HG03103 (cell line): ENCODE measurements around the gene NUP210L.
A peak's percentile ranks its signal among the peaks of the same experiment; 100 is the strongest.
"Not testable (repeated sequence)": the region's sequence is repeated elsewhere in the genome, so short reads cannot be mapped to it uniquely, and the experiment has no call there.

ENCODE experiments used
- ATAC-seq: cut with Tn5 transposase; IDR thresholded peaks from one replicate; pipeline ENCODE4 v1.9.1; 2021; ENCODE audit warnings: low read depth; ENCODE audit not compliant: unreplicated experiment

Gene NUP210L

DNA sequence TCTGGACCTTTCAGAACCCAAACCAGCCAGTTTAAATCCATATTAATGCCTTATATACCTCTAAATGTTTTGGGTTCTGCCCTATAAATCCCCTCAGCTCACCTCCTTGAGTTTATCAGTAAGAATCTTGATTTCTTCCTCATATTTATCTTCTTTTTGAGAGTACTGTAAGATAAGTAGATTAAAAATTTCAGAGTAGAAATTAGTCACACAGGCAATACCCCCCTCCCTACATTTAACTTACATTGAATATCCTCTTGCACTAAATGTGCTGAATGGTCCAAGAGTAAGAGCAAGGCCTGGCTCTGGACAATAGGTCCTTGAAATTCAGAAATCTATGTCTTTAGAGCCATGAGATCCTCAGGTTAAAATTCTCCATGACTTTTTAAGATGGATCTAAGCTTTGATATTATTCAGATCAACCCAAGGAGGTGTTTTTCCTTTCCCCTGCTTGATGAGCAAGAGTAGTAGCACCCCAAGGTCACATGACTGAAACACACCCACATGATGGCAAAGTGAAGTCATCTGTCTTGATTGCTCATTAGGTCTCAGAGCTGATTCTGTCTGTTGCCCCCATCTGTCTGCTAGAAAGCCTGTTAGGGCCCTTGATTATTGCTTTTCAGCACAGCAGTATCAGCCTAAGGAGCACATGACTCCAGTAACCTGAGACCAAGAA is 15.8 kb upstream of the NUP210L start:
- no peak for ATAC-seq

GRCh38 chr1:154167461-154167860 is 12.6 kb upstream of the NUP210L start:
- ATAC-seq = no peak

DNA sequence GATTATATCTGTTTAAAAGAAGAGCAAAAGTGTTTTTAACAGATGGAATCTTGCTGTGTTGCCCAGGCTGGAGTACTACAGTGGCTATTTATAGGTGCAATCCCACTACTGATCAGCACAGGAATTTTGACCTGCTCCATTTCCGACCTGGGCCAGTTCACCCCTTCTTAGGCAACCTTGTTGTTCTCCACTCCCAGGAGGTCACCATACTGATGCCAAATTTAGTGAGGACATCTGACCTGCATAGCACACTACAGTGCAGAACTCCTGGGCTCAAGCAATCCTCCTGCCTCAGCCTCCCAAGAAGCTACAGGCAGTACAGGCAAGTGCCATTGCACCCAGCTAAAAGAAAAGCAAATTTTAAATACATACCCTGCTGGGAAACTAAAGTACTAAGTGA is 11.3 kb upstream of the NUP210L start:
- ATAC-seq = no peak

- no peak for ATAC-seq
These were observed 4.7 kb upstream of the NUP210L start for GRCh38 chr1:154159554-154159953.

- no peak for ATAC-seq
These were observed 3.6 kb upstream of the NUP210L start for GRCh38 chr1:154158307-154159125.

DNA sequence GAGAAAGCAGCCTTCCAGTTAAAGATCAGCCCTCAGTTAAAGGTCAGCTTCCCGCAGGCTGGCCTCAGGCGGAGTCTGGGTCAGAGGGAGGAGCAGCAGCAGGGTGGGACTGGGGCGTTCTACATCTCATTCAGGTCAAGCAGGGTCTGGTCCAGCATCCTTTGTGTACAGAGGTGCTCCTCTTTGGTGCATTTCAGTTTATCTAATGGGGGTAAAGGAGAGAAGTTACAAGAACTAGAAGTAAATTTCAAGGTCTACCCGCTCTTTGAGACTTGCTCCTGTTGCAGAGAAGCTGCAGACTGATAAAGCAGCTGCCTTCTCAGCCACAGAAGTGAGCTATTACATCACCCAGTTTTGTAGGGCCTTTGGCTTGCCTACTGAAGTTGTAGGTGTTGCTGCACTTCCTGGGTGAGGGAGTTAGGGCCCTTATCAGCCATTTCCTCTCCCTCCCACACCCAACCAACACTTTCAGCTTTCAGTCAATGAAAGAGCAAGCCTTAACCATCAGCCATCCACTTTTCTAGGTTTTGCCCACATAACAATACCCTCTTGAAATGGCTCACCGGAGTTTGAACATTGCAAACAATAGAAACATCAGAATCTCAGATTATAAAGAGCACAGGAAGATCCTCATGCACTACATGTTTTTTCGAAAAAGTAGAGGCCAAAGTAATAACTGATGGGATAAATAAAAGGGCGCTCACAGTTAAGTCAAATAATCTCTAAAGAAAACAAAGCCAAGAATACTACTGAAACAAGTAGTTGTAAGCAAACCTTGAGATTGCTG is 2.8 kb upstream of the NUP210L start:
- peak; percentile 78 for ATAC-seq

- no peak for ATAC-seq
These were observed 378 bp upstream of the NUP210L start for GRCh38 chr1:154155251-154155650.

- no peak for ATAC-seq
These were observed 820 bp downstream of the NUP210L start for GRCh38 chr1:154154053-154154452.

- ATAC-seq = no peak
These were observed 3.6 kb downstream of the NUP210L start for GRCh38 chr1:154151311-154151710.

DNA sequence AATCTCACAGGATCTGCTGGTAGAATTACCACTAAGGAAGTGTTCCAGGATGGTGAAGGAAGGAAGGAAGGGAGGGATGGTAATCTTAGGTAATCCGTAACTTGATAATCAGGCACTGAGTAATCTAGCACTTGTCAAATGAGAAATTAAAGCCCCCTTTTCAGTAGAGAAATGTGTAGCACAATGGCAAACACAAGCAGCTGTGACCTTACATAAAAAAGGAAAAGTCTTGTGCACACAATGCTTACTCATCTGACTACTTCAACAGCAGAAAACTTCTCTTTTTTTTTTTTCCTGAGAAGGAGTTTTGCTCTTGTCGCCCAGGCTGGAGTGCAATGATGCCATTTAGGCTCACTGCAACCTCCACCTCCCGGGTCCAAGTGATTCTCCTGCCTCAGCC is 6.1 kb downstream of the NUP210L start:
- no peak for ATAC-seq

- ATAC-seq = not testable (repeated sequence)
These were observed 7.4 kb downstream of the NUP210L start for GRCh38 chr1:154147505-154147904.

- no peak for ATAC-seq
These were observed 8.9 kb downstream of the NUP210L start for GRCh38 chr1:154145986-154146385.

DNA sequence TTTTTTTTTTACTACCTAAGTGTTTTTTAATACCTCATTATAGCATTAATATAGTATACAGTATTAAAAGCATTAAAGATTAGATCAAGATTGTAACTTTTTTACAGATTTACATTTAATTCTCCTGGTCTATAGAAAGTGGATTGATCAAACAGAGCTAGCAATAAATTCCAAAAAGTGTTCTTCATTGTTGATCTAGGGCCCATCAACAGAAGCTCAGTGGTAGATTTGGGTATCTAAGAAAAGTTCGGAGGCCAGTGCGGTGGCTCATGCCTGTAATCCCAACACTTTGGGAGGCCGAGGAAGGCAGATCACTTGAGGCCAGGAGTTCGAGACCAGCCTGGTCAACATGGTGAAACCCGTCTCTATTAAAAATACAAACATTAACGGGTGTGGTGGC is 12.5 kb downstream of the NUP210L start:
- no peak for ATAC-seq

DNA sequence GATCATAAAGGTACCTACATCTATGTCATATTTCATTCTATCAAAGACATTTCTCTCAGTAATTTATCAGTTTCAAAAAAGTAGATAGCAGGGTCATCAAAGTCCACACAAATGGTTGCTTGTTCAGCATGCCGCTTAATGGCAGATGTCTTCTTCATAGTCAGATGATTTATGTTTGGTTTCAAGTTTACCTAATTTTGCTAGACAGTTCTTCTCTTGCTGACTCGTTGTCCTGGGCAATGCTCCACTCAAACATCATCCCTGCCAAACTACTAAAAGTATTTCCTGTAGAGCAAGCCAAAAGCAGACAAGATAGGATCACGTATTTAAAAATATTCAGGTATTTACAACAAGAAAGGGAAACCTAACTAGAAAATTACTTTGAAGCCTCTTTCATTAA is 13.6 kb downstream of the NUP210L start:
- ATAC-seq = no peak

DNA sequence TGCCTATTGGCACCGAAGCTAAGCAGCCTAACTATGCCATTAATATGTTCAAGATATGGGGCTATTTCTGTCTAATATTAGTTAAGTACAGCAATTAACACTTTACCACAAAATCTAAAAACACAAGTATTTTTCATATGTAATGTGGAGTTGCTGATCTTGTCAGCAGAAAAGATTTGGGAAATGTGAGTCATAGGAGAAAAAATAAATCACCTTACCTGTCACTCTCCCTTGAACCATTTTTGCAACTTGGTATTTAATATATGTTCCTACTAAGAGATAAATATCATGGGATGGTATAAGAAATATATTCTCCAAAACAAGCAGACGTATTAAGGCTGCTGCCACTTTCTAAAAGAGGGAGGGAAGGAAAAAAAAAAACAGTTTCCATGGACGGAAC is 17.0 kb downstream of the NUP210L start:
- no peak for ATAC-seq

GRCh38 chr1:154133256-154133655 is 21.6 kb downstream of the NUP210L start:
- no peak for ATAC-seq

GRCh38 chr1:154129391-154129970 is 25.4 kb downstream of the NUP210L start:
- ATAC-seq = no peak

GRCh38 chr1:154123205-154123604 is 31.7 kb downstream of the NUP210L start:
- ATAC-seq = not testable (repeated sequence)

DNA sequence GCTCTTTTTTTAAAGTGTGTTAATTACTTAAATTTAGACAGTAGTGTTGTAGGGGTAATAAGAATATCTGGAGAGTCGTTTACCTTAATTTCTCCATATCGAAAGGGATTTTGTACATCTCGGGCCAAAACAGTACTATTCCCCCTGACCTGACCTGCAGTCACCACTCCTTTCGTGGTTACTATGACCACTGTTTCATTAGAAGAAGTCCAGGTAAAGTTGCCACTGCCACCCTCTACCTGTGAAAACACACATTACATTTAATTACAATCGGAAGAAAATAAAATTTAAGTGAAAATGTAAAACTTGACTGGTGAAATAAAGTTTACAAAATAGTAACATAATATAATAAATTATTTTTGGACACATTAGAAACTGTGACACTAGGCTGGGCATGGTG is 37.2 kb downstream of the NUP210L start:
- ATAC-seq = no peak

GRCh38 chr1:154115180-154115579 is 39.7 kb downstream of the NUP210L start:
- no peak for ATAC-seq
